Gastroesophageal sphincter (tissue), 4 donors: ENCODE data around the gene GIPR. TPM values are rescaled to one million over a fixed set of nuclear protein-coding genes. Genes with fewer than 3 reads are reported as not detected.
A peak's percentile ranks its signal among the peaks of the same experiment; 100 is the strongest.

Experiments used
- ATAC-seq: fragments of 150-250 bp; one replicate; pipeline ENCODE4 v1.9.1; 2016; ENCODE audit warnings: mild to moderate bottlenecking, moderate library complexity
- H3K27ac ChIP-seq, 4 donors: fragments of 200-600 bp; sonication (generic) in 3 of 4; 1 replicate in 3 of 4; 2 replicates in 1 of 4; pipeline ENCODE4 v1.5.1; 2016 to 2019
- H3K27me3 ChIP-seq: fragments of 200-600 bp; sonication (generic); one replicate; pipeline ENCODE4 v1.5.1; 2019
- H3K36me3 ChIP-seq, 2 donors: fragments of 200-600 bp; sonication (generic); one replicate each; pipeline ENCODE4 v1.5.1; 2019; ENCODE audit warnings: control low read depth in 1 of 2
- H3K4me1 ChIP-seq, 3 donors: fragments of 200-600 bp; sonication (generic); 1 replicate in 2 of 3; 2 replicates in 1 of 3; pipeline ENCODE4 v1.5.1; 2016 to 2019; ENCODE audit warnings: control low read depth in 2 of 3
- H3K4me3 ChIP-seq, 2 donors: fragments of 200-600 bp; sonication (generic); one replicate each; pipeline ENCODE4 v1.5.1; 2019; ENCODE audit warnings: mild to moderate bottlenecking in 1 of 2, moderate library complexity in 1 of 2
- H3K9me3 ChIP-seq, 3 donors: fragments of 200-600 bp; sonication (generic); one replicate each; pipeline ENCODE4 v1.5.1; 2017 to 2019; ENCODE audit warnings: control low read depth in 2 of 3
- CTCF ChIP-seq, 4 experiments: fragments of 200-600 bp in 2 of 4; fragments of 450-650 bp in 2 of 4; sonication (generic) in 1 of 4; IDR thresholded peaks; one replicate each; pipeline ENCODE4 v1.5.1; 2017 to 2019; ENCODE audit warnings: antibody characterized with exemption in 4 of 4, mild to moderate bottlenecking in 2 of 4, moderate library complexity in 2 of 4
- EP300 ChIP-seq: sonication (generic); formaldehyde crosslinking; IDR thresholded peaks from one replicate; pipeline ENCODE4 v1.6.1; 2017; ENCODE audit warnings: antibody characterized with exemption, mild to moderate bottlenecking
- POLR2A ChIP-seq, 2 donors: fragments of 450-650 bp; IDR thresholded peaks; one replicate each; pipeline ENCODE4 v1.6.1; 2017; ENCODE audit warnings: antibody characterized with exemption in 2 of 2, mild to moderate bottlenecking in 2 of 2, moderate library complexity in 1 of 2
- POLR2AphosphoS5 ChIP-seq: sonication (generic); formaldehyde crosslinking; IDR thresholded peaks from one replicate; pipeline ENCODE4 v1.6.1; 2017; ENCODE audit warnings: antibody characterized with exemption
- WGBS, 2 donors: methylation state at CpG; one replicate each; pipeline ENCODE4 v1.1.5; 2018; ENCODE audit warnings: low coverage in 1 of 2; 5-methylcytosine and 5-hydroxymethylcytosine counted together
- total RNA-seq, 4 donors: library from RNA; depleted of rRNA; stranded (reverse); fragments of >200 nt; gene quantifications; one replicate each; pipeline ENCODE4 v1.1.0, GENCODE V29; 2016

Gene GIPR
- total RNA-seq, 4 donors from 2014 or later = 0.54 TPM; not detected in 3

- Histone ChIP-seq H3K27ac (no peak overlapping the region), H3K4me1 (peaks cover 0 to 43% (median 19%) of the 10 kb centered on the region in 3 donors), H3K9me3 (no peaks in the 10 kb centered on the region), H3K4me3 (peak overlapping the region in 1 of 2 donors; percentile 71), H3K27me3 (peaks cover 8% of the 10 kb centered on the region), H3K36me3 (no peaks in the 10 kb centered on the region)
- no peak for ATAC-seq
- TF ChIP-seq POLR2AphosphoS5 = no peak
- TF ChIP-seq CTCF (IDR thresholded peaks at IDR 0.05) = no peak
- no peak for TF ChIP-seq POLR2A (IDR thresholded peaks at IDR 0.05)
- no peak for TF ChIP-seq EP300
- 64 to 76% methylated on average over 4 to 12 of the region's 19 CpGs for WGBS, 2 donors
Observed at GRCh38 chr19:45637890-45638667, 29.9 kb upstream of the GIPR start.

- Histone ChIP-seq H3K27ac (peak within 1 kb of the TSS in 1 of 4 donors; percentile 63), H3K4me1 (peaks cover 0 to 51% (median 19%) of the 10 kb centered on the region in 3 donors), H3K4me3 (peak within 1 kb of the TSS; percentile 66 to 71), H3K27me3 (peaks cover 18% of the 10 kb centered on the region), H3K36me3 (no peaks in the 10 kb centered on the region), H3K9me3 (no peaks in the 10 kb centered on the region)
- 1% methylated on average over 12 to 18 of the region's 52 CpGs for WGBS, 2 donors
- TF ChIP-seq POLR2AphosphoS5 (no peak), CTCF (IDR thresholded peaks at IDR 0.05) (peak in 2 of 4 experiments; percentile 6 to 13)
- ATAC-seq = peak; percentile 30
Observed at GRCh38 chr19:45638930-45639729, 28.9 kb upstream of the GIPR start, which contains the start of gene EML2. TSS of gene EML2 (minus strand) at chr19:45639397. CDS start at chr19:45639376, 21 bp downstream.

- Histone ChIP-seq H3K36me3 (no peaks in the 10 kb centered on the region), H3K9me3 (no peaks in the 10 kb centered on the region), H3K4me3 (no peak overlapping the region), H3K27me3 (peaks cover 36% of the 10 kb centered on the region), H3K27ac (peak overlapping the region in 3 of 4 donors; percentile 65 to 81 (median 79)), H3K4me1 (peaks cover 0 to 61% (median 19%) of the 10 kb centered on the region in 3 donors)
- no peak for ATAC-seq
- 54 to 61% methylated on average over 13 to 17 of the region's 17 CpGs for WGBS, 2 donors
- no peak for TF ChIP-seq CTCF (IDR thresholded peaks at IDR 0.05)
- no peak for TF ChIP-seq POLR2A (IDR thresholded peaks at IDR 0.05)
- no peak for TF ChIP-seq EP300
- no peak for TF ChIP-seq POLR2AphosphoS5
Observed at GRCh38 chr19:45640849-45641273, 27.2 kb upstream of the GIPR start.

GRCh38 chr19:45641274-45642105 lies 26.5 kb upstream of the GIPR start:
- H3K9me3 ChIP-seq = no peaks in the 10 kb centered on the region
- peak overlapping the region in 3 of 4 donors; percentile 65 to 81 (median 79) for H3K27ac ChIP-seq
- TF ChIP-seq POLR2A (IDR thresholded peaks at IDR 0.05) = no peak
- TF ChIP-seq CTCF (IDR thresholded peaks at IDR 0.05) = no peak
- no peak for TF ChIP-seq EP300
- no peak for TF ChIP-seq POLR2AphosphoS5
- ATAC-seq = peak; percentile 17
- peaks cover 42% of the 10 kb centered on the region for H3K27me3 ChIP-seq
- no peaks in the 10 kb centered on the region for H3K36me3 ChIP-seq
- peak overlapping the region in 1 of 2 donors; percentile 39 for H3K4me3 ChIP-seq
- 13 to 14% methylated on average over 7 to 14 of the region's 40 CpGs for WGBS, 2 donors
- peaks cover 0 to 66% (median 19%) of the 10 kb centered on the region in 3 donors for H3K4me1 ChIP-seq
